CD8-positive, alpha-beta memory T cell (primary cell): ENCODE results near the gene THOP1. TPM values are rescaled to one million over a fixed set of nuclear protein-coding genes. Genes with fewer than 3 reads are reported as not detected.

Experiments
- polyA plus RNA-seq: library from polyadenylated mRNA; unstranded; fragments of 300-500 nt; fragmentation: Illumina TruSeq; gene quantifications from one replicate; pipeline ENCODE4 v1.2.3, GENCODE V29; 2021
- total RNA-seq, 2 experiments: library from RNA; stranded (reverse); gene quantifications; one replicate each; pipeline ENCODE4 v1.2.3, GENCODE V29; 2021

The THOP1 gene
- total and polyA plus RNA-seq, 3 experiments from 2014 or later: 40.2 to 178 (median 169) TPM

Other genes starting within 250 kb of the THOP1 start
- gene GNG7, start 82.8 kb upstream of the THOP1 start, total RNA-seq: under 1 TPM; 0.40 to 0.53 TPM
- 1.2 TPM for gene GNG7, start 82.8 kb upstream of the THOP1 start, polyA plus RNA-seq
- under 1 TPM in 1 of 2 experiments, not detected in 1; 0.18 TPM for gene DIRAS1, start 64.1 kb upstream of the THOP1 start, total RNA-seq
- not detected for gene DIRAS1, start 64.1 kb upstream of the THOP1 start, polyA plus RNA-seq
- 10 to 100 TPM; 44.1 to 51.3 TPM for gene SLC39A3, start 45.5 kb upstream of the THOP1 start, total RNA-seq
- gene SLC39A3, start 45.5 kb upstream of the THOP1 start, polyA plus RNA-seq: 35.4 TPM
- 10 to 100 TPM; 87.8 to 93.9 TPM for gene SGTA, start 2.2 kb upstream of the THOP1 start, total RNA-seq
- gene SGTA, start 2.2 kb upstream of the THOP1 start, polyA plus RNA-seq: 39.7 TPM
- gene ZNF554, start 34.4 kb downstream of the THOP1 start, total RNA-seq: 1 to 10 TPM; 2.1 to 2.3 TPM
- 5.7 TPM for gene ZNF554, start 34.4 kb downstream of the THOP1 start, polyA plus RNA-seq
- 1 to 10 TPM; 2.5 to 3.0 TPM for gene ZNF555, start 56.0 kb downstream of the THOP1 start, total RNA-seq
- 4.5 TPM for gene ZNF555, start 56.0 kb downstream of the THOP1 start, polyA plus RNA-seq
- gene ZNF556, start 81.8 kb downstream of the THOP1 start, total RNA-seq: not detected
- not detected for gene ZNF556, start 81.8 kb downstream of the THOP1 start, polyA plus RNA-seq
- gene ZNF57, start 115.4 kb downstream of the THOP1 start, total RNA-seq: 1 to 10 TPM; 4.4 TPM
- gene ZNF57, start 115.4 kb downstream of the THOP1 start, polyA plus RNA-seq: 3.2 TPM
- 1 to 10 TPM; 3.8 to 4.1 TPM for gene ZNF77, start 159.5 kb downstream of the THOP1 start, total RNA-seq
- gene ZNF77, start 159.5 kb downstream of the THOP1 start, polyA plus RNA-seq: 3.1 TPM
- gene TLE6, start 192.1 kb downstream of the THOP1 start, total RNA-seq: 1 to 10 TPM; 1.1 to 1.3 TPM
- not detected for gene TLE6, start 192.1 kb downstream of the THOP1 start, polyA plus RNA-seq
- 1 to 10 TPM; 3.8 to 5.3 TPM for gene TLE2, start 243.8 kb downstream of the THOP1 start, total RNA-seq
- gene TLE2, start 243.8 kb downstream of the THOP1 start, polyA plus RNA-seq: 5.0 TPM